HG03558 (cell line): ENCODE results near the gene MRPS15.
"Not testable (repeated sequence)": the region's sequence is repeated elsewhere in the genome, so short reads cannot be mapped to it uniquely, and the experiment has no call there.

ENCODE experiments used
- ATAC-seq: cut with Tn5 transposase; IDR thresholded peaks from one replicate; pipeline ENCODE4 v1.9.1; 2021; ENCODE audit warnings: moderate number of reproducible peaks; ENCODE audit not compliant: unreplicated experiment; ENCODE audit errors: extremely low read depth

MRPS15 gene

GRCh38 chr1:36486093-36486438 is 21.9 kb upstream of the MRPS15 start:
- ATAC-seq = no peak

GRCh38 chr1:36484099-36484498 is 19.9 kb upstream of the MRPS15 start:
- no peak for ATAC-seq

GRCh38 chr1:36482724-36483388 is 18.7 kb upstream of the MRPS15 start, which contains the start of gene CSF3R:
CSF3R (minus strand) TSS chr1:36482913; CDS start chr1:36479496, 3,417 bp downstream.
- ATAC-seq = no peak

GRCh38 chr1:36481771-36482723 is 17.9 kb upstream of the MRPS15 start:
- no peak for ATAC-seq

- ATAC-seq = no peak
These were observed 16.9 kb upstream of the MRPS15 start for GRCh38 chr1:36481091-36481490.

GRCh38 chr1:36480161-36480560 is 16.0 kb upstream of the MRPS15 start:
- no peak for ATAC-seq

- ATAC-seq = no peak
These were observed 15.4 kb upstream of the MRPS15 start for GRCh38 chr1:36479505-36480051.

GRCh38 chr1:36477615-36478014 is 13.4 kb upstream of the MRPS15 start:
- not testable (repeated sequence) for ATAC-seq

- ATAC-seq = no peak
These were observed 12.8 kb upstream of the MRPS15 start for GRCh38 chr1:36476945-36477344.

GRCh38 chr1:36475910-36476604 is 11.9 kb upstream of the MRPS15 start:
- no peak for ATAC-seq

- no peak for ATAC-seq
These were observed 11.2 kb upstream of the MRPS15 start for GRCh38 chr1:36475341-36475740.

- ATAC-seq = no peak
These were observed 8.5 kb upstream of the MRPS15 start for GRCh38 chr1:36472656-36473055.

GRCh38 chr1:36471830-36472641 is 7.9 kb upstream of the MRPS15 start:
- ATAC-seq = no peak

GRCh38 chr1:36469163-36469562 is 5.0 kb upstream of the MRPS15 start:
- ATAC-seq = no peak

GRCh38 chr1:36467700-36468455 is 3.7 kb upstream of the MRPS15 start:
- no peak for ATAC-seq

- no peak for ATAC-seq
These were observed 2.8 kb upstream of the MRPS15 start for GRCh38 chr1:36467027-36467410.

- ATAC-seq = no peak
These were observed 2.3 kb upstream of the MRPS15 start for GRCh38 chr1:36466370-36467026.

GRCh38 chr1:36465731-36466369 is 1.7 kb upstream of the MRPS15 start:
- ATAC-seq = no peak
